HG03108 (cell line): ENCODE data around the gene MAGI1.
"Not testable (repeated sequence)": the region's sequence is repeated elsewhere in the genome, so short reads cannot be mapped to it uniquely, and the experiment has no call there.

Experiments
- ATAC-seq: cut with Tn5 transposase; IDR thresholded peaks from one replicate; pipeline ENCODE4 v1.9.1; 2021; ENCODE audit warnings: moderate library complexity; ENCODE audit not compliant: unreplicated experiment

Gene MAGI1

DNA sequence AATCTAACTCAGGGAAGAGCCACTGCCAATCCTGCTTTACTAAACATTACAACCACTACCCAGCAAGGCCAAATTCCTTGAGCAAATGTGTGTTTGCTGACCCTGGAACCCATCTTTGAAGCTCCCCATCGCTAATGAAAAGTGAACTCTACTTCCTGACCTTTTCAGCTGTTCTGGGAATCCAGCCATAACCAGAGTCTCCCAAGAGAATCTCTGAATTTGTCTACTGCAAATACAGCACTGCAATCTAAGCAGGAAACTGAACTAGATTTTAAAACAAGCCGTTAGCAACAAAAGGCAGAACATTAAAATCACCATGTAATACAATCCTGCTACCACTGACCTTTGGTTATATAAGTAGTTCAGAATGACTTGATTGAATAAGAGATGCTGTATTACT is 309.2 kb downstream of the MAGI1 start:
- no peak for ATAC-seq

DNA sequence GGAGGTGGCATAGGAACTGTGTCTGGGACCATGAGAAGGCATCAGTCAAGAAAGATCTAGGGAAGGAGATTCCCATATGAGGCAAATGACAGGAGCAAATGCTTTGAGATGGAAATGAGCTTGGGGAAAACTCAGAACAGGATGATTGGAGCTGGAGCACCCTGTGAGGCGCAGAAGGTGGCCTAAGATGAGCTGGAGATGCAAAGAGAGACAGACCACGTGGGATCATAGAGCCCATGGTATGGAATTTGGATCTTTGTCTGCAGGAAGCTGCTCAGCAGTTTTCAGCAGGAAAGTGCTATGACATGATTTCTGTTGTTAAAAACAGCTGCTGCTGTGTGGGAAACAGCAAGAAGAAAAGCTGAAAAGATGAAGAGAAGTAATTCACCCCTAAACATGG is 310.6 kb downstream of the MAGI1 start:
- no peak for ATAC-seq

GRCh38 chr3:65723985-65724384 is 314.7 kb downstream of the MAGI1 start:
- no peak for ATAC-seq

GRCh38 chr3:65723011-65723410 is 315.7 kb downstream of the MAGI1 start:
- no peak for ATAC-seq

DNA sequence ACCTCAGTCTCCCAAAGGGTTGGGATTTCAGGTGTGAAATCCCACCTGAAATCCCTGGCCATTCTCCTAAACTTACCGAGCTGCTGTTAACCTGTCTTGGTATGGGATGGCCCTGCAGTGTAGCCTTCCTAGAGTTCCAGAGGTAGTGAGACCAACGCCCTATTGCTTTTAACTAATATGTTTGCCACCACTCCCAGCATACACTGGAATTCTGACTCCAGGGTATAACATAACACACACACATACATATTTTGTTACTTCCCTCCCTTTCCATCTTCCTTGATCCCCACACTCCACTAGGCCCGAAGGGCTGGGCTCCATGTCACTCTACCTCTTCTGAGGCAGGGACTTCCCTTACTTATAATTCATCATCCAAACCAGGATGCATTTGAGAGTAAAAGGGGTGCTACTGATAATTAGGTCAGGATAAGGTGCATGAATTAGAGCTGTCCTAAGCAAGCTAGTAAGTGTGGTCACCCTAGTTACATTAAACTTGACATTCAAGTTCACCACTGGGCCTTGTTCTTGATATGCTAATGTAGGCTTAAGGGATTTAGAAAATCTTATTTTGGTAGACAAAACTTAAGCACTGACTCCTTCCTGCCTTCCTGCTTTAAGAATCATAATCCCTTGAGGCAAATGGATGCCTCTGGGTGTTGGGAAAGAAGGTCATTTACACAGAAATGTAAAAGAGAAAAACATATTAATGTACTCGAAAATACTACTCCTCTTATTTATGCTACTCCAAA is 317.6 kb downstream of the MAGI1 start:
- no peak for ATAC-seq

DNA sequence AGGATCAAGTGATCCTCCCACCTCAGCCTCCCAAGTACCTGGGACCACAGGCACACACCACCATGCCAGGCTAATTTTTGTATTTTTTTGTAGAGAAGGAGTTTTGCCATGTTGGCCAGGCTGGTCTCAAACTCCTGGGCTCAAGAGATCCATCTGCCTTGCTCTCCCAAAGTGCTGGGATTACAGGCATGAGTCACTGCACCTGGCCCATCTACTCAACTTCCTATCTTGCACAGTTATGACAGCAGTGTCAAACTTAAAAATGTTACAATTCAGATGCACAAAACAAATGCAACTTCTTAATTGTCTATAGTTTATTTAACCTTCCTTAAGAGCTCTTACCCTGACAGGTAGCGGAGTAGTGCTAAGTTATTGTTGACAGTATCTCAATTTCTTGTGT is 319.1 kb downstream of the MAGI1 start:
- ATAC-seq: not testable (repeated sequence)

GRCh38 chr3:65717676-65718346 is 320.9 kb downstream of the MAGI1 start:
- ATAC-seq: no peak

- ATAC-seq: no peak
These were observed 322.5 kb downstream of the MAGI1 start for GRCh38 chr3:65716071-65716751.

- no peak for ATAC-seq
These were observed 324.6 kb downstream of the MAGI1 start for GRCh38 chr3:65714134-65714533.

- no peak for ATAC-seq
These were observed 325.7 kb downstream of the MAGI1 start for GRCh38 chr3:65713016-65713415.

GRCh38 chr3:65712140-65712539 is 326.6 kb downstream of the MAGI1 start:
- no peak for ATAC-seq

GRCh38 chr3:65706776-65707568 is 331.7 kb downstream of the MAGI1 start:
- no peak for ATAC-seq

DNA sequence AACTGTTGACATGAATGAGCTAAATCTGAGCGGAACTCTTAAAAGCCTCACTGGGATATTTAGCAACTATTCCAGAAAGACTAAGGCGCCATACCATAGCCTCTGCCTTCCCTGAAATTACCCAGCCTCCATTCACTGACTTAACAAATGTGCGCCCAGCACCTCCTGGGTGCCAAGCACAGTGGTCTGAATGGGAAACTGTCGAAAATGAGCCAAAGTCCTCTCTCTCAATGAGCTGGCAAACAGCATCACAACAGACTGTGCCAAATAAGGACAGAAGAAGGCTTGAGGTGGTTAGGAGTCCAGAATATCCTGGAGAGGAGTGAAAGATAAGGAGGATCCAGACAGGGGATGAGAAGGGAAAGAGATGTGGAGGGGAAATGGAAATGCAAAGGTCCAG is 332.4 kb downstream of the MAGI1 start:
- ATAC-seq: no peak

DNA sequence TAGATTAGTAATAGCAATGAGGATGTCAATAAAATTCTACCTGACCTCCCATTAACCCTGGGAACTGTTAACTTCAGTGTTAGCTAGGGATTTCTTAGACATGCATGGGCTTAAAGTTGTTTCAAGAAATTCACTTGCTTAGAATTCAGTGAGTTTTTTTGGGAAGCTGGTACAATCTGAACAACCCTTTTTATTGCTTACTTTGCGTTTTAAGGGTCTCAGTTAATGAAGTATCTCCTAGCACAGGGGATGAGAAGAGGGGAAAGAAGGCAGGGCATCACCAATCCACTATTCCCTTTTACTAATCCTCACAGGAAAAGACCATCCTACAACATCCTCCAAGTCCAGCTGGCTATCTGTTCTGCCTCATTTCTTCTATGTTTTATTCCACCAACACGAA is 334.9 kb downstream of the MAGI1 start:
- ATAC-seq: no peak

DNA sequence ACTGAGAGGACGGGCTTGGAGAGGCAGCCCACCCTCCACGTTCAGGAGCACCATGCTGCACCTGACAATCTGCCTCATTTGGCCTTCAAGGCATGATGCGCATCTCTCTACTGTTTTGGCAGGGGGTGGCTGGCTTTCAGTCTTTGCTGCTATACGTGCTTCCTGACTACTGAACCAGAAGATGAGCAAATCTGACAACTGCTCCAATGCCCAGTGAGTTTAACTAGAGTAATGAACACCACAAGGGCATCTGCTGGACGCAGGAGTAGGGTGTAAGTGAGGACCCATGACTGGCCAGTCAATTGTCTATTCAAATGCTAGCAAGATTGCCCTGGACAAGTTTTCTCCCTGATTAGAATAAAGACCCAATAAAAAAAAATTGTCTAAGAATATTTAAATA is 335.7 kb downstream of the MAGI1 start:
- no peak for ATAC-seq

DNA sequence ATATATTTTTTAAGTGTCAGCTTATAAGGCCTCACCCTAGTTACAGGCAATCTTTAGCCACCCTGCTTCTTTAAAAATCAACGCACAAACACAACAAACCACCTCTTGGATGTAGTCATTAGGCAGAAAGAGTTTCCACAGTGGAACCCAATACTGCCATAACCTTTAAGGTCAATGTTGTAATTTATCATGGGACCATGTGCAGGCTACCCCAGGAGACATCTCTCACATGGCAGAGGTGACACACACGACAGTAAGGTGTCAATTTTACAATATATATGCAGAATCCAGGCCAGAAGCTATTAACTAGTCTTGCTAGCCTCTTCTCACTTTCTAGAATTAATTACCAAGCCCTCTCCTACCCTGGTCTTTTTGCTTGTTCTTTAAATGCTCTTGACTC is 336.5 kb downstream of the MAGI1 start:
- no peak for ATAC-seq

- no peak for ATAC-seq
These were observed 337.2 kb downstream of the MAGI1 start for GRCh38 chr3:65701516-65701915.

DNA sequence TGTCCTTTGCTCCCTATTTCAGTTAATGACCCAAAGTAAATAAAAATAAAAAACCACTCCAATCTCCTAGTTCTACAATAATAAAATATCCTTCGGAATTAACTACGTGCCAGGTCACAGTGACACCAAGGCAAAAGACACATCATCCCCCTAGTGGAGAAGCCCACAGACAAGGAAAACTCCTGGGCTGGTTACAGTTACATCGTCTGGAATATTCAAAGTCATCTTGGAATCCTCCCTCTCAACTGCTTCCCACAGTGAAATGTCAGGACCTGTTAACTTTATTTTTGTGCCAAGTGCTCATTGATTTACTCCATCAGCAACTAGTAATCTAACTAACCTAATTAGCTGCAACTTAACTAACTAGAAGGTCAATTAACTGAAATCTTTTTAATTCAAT is 349.3 kb downstream of the MAGI1 start:
- no peak for ATAC-seq

- ATAC-seq: no peak
These were observed 351.0 kb downstream of the MAGI1 start for GRCh38 chr3:65687741-65688140.

- ATAC-seq: no peak
These were observed 353.0 kb downstream of the MAGI1 start for GRCh38 chr3:65685621-65686235.

GRCh38 chr3:65678516-65678915 is 360.2 kb downstream of the MAGI1 start:
- no peak for ATAC-seq
